PFSK-1 (cell line): ENCODE results near the gene SDF4.

Experiments used
- FOXP2 ChIP-seq: optimal IDR thresholded peaks from 2 replicates; pipeline ENCODE3; 2011; ENCODE audit warnings: borderline replicate concordance, control low read depth, inconsistent platforms; ENCODE audit not compliant: insufficient read depth; ENCODE audit errors: extremely low read length, extremely low read depth
- POLR2AphosphoS5 ChIP-seq: IDR thresholded peaks from 2 replicates; pipeline ENCODE4 v1.6.1; 2012; ENCODE audit warnings: low read depth, mild to moderate bottlenecking, control low read depth, low read length, moderate library complexity
- TF ChIP-seq, protein P1 (sequence below), 2 experiments: IDR thresholded peaks; 2 replicates each; pipeline versions ENCODE4 v1.6.1 to v1.8.0; 2011 to 2012; ENCODE audit warnings: low read depth in 2 of 2, low read length in 2 of 2, control low read depth in 1 of 2, inconsistent platforms in 1 of 2, mild to moderate bottlenecking in 1 of 2, moderate library complexity in 1 of 2; ENCODE audit not compliant: insufficient read depth in 1 of 2

DNA sequence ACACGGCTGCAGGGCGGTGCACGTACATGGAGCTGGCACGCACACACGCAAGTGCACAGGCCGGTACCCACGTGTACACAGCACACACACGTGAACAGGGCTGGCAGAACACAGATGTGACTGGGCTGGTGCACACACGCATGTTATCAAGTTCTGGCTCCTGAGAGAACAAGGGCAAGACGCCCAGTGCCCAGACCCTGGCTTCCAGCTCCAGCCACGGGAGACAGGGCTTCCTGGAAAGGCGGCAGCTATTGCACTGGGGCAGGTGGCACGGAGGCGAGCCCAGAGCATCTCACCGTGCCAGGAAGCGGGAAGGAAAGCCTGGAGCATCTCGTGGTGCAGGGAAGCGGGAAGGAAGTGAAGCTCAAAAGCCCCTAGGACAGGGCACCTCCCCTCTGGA lies 5.9 kb downstream of the SDF4 start:
- no peak for TF ChIP-seq POLR2AphosphoS5
- no peak for TF ChIP-seq FOXP2
- TF ChIP-seq, protein P1, sequence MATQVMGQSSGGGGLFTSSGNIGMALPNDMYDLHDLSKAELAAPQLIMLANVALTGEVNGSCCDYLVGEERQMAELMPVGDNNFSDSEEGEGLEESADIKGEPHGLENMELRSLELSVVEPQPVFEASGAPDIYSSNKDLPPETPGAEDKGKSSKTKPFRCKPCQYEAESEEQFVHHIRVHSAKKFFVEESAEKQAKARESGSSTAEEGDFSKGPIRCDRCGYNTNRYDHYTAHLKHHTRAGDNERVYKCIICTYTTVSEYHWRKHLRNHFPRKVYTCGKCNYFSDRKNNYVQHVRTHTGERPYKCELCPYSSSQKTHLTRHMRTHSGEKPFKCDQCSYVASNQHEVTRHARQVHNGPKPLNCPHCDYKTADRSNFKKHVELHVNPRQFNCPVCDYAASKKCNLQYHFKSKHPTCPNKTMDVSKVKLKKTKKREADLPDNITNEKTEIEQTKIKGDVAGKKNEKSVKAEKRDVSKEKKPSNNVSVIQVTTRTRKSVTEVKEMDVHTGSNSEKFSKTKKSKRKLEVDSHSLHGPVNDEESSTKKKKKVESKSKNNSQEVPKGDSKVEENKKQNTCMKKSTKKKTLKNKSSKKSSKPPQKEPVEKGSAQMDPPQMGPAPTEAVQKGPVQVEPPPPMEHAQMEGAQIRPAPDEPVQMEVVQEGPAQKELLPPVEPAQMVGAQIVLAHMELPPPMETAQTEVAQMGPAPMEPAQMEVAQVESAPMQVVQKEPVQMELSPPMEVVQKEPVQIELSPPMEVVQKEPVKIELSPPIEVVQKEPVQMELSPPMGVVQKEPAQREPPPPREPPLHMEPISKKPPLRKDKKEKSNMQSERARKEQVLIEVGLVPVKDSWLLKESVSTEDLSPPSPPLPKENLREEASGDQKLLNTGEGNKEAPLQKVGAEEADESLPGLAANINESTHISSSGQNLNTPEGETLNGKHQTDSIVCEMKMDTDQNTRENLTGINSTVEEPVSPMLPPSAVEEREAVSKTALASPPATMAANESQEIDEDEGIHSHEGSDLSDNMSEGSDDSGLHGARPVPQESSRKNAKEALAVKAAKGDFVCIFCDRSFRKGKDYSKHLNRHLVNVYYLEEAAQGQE (IDR thresholded peaks at IDR 0.05; ENCODE audit: insufficient read depth in 1 of 2, low read depth in 2 of 2, low read length in 2 of 2) = no peak
